HCT116 (cell line): ENCODE data around the gene R3HCC1L. TPM values are rescaled to one million over a fixed set of nuclear protein-coding genes. Genes with fewer than 3 reads are reported as not detected.

Experiments
- ATAC-seq: fragments of 200-7000 bp; cut with Tn5 transposase; 2 replicates; pipeline ENCODE4 v1.9.1; 2020; ENCODE audit warnings: mild to moderate bottlenecking, moderate library complexity
- BruUV-seq: library from RNA; stranded (reverse); fragments of 400-500 nt; replicated peaks from 2 replicates; lab custom pipeline; 2021; lab: Mats Ljungman, UMichigan
- CTCF ChIA-PET: fragments of 300-600 bp; sonication (Branson Sonifier 250); formaldehyde crosslinking; loops from one replicate; lab custom pipeline; 2021; ENCODE audit warnings: antibody characterized with exemption; lab: Charles Lee
- POLR2A ChIA-PET: fragments of 300-600, 350-600 bp; sonication (Branson Sonifier 250); formaldehyde crosslinking; loops from one replicate; lab custom pipeline; 2021; ENCODE audit warnings: antibody characterized with exemption; lab: Charles Lee
- RAD21 ChIA-PET, 2 experiments: fragments of 300-600 bp; sonication (Branson Sonifier 250); formaldehyde crosslinking; loops; one replicate each; lab custom pipeline; 2023; ENCODE audit warnings: low total read pairs in 2 of 2; ENCODE audit not compliant: uncharacterized antibody in 2 of 2, unreplicated experiment in 2 of 2, low non-redundant PET in 1 of 2; lab: Charles Lee
- DNase-seq: peaks from one replicate; pipeline ENCODE4 v3.0.0-alpha.2; 2010; ENCODE audit warnings: low read depth, low spot score
- H2AFZ ChIP-seq: fragments of 200-600 bp; shearing (Covaris generic), sonication (generic); 2 replicates; pipeline ENCODE4 v1.6.1; 2017; ENCODE audit warnings: low read depth, mixed run types, mixed read lengths, antibody characterized with exemption, low read length; ENCODE audit not compliant: poor library complexity, severe bottlenecking
- H3K27ac ChIP-seq: 2 replicates; pipeline ENCODE4 v1.5.1; 2012; ENCODE audit warnings: low read depth, low read length
- H3K27me3 ChIP-seq: fragments of 200-600 bp; sonication (generic); 2 replicates; pipeline ENCODE4 v1.6.1; 2016; ENCODE audit warnings: mixed run types, low read length, mixed read lengths; ENCODE audit not compliant: insufficient read depth
- H3K36me3 ChIP-seq, 2 experiments: fragments of 200-500 bp in 1 of 2; fragments of 200-600 bp in 1 of 2; sonication (Bioruptor generic) in 1 of 2; sonication (generic) in 1 of 2; 2 replicates each; pipeline versions ENCODE4 v1.5.1 to v1.6.1; 2014 to 2016; ENCODE audit warnings: low read length in 2 of 2, inconsistent platforms in 1 of 2, mixed read lengths in 1 of 2, mixed run types in 1 of 2; ENCODE audit not compliant: insufficient read depth in 2 of 2, control insufficient read depth in 1 of 2
- H3K4me1 ChIP-seq, 2 experiments: fragments of 200-600 bp in 1 of 2; sonication (generic) in 1 of 2; 2 replicates each; pipeline versions ENCODE4 v1.5.1 to v1.6.1; 2012 to 2017; ENCODE audit warnings: low read length in 2 of 2, inconsistent platforms in 1 of 2, mild to moderate bottlenecking in 1 of 2, mixed read lengths in 1 of 2, mixed run types in 1 of 2, moderate library complexity in 1 of 2; ENCODE audit not compliant: insufficient read depth in 2 of 2, control insufficient read depth in 1 of 2
- H3K4me2 ChIP-seq: fragments of 200-600 bp; sonication (generic); 2 replicates; pipeline ENCODE4 v1.6.1; 2017; ENCODE audit warnings: mixed run types, low read length, mixed read lengths
- H3K4me3 ChIP-seq, 2 experiments: fragments of 200-600 bp in 1 of 2; sonication (generic) in 1 of 2; replicated peaks in 1 of 2; 2 replicates each; pipeline ENCODE4 v1.5.1; 2011 to 2016; ENCODE audit warnings: low read length in 2 of 2, control low read depth in 1 of 2, low read depth in 1 of 2, mild to moderate bottlenecking in 1 of 2, mixed read lengths in 1 of 2, mixed run types in 1 of 2
- H3K79me2 ChIP-seq: fragments of 200-600 bp; sonication (generic); 2 replicates; pipeline ENCODE4 v1.6.1; 2017; ENCODE audit warnings: mild to moderate bottlenecking, mixed run types, low read length, moderate library complexity, mixed read lengths; ENCODE audit not compliant: insufficient read depth
- H3K9ac ChIP-seq: fragments of 200-600 bp; sonication (generic); 2 replicates; pipeline ENCODE4 v1.6.1; 2016; ENCODE audit warnings: low read length, mixed read lengths
- H3K9me2 ChIP-seq: fragments of 200-600 bp; sonication (generic), shearing (Covaris generic); 2 replicates; pipeline ENCODE4 v1.6.1; 2017; ENCODE audit warnings: mixed run types, mild to moderate bottlenecking, moderate library complexity; ENCODE audit not compliant: insufficient read depth
- H3K9me3 ChIP-seq, 2 experiments: fragments of 200-500 bp in 1 of 2; fragments of 200-600 bp in 1 of 2; sonication (Bioruptor generic) in 1 of 2; sonication (generic) in 1 of 2; 2 replicates each; pipeline ENCODE4 v1.6.1; 2014 to 2017; ENCODE audit warnings: low read length in 2 of 2, mixed read lengths in 2 of 2, inconsistent platforms in 1 of 2, low read depth in 1 of 2, mild to moderate bottlenecking in 1 of 2, mixed run types in 1 of 2, moderate library complexity in 1 of 2; ENCODE audit not compliant: control insufficient read depth in 1 of 2, insufficient read depth in 1 of 2
- H4K20me1 ChIP-seq: fragments of 200-600 bp; sonication (generic), shearing (Covaris generic); 2 replicates; pipeline ENCODE4 v1.6.1; 2017; ENCODE audit warnings: mixed run types, mild to moderate bottlenecking, moderate library complexity; ENCODE audit not compliant: insufficient read depth
- CBX3 ChIP-seq: IDR thresholded peaks from 2 replicates; pipeline ENCODE4 v1.6.1; 2012; ENCODE audit warnings: low read depth
- EGR1 ChIP-seq: IDR thresholded peaks from 2 replicates; pipeline ENCODE4 v1.6.1; 2012; ENCODE audit warnings: low read depth
- EZH2 ChIP-seq: fragments of 200-600 bp; sonication (generic); IDR thresholded peaks from 2 replicates; pipeline ENCODE4 v1.6.1; 2017; ENCODE audit warnings: antibody characterized with exemption, mixed run types
- EZH2phosphoT487 ChIP-seq: fragments of 200-600 bp; IDR thresholded peaks from 2 replicates; pipeline ENCODE4 v1.6.1; 2018; ENCODE audit warnings: antibody characterized with exemption, borderline replicate concordance
- FOSL1 ChIP-seq: IDR thresholded peaks from 2 replicates; pipeline ENCODE4 v1.6.1; 2012; ENCODE audit warnings: low read depth
- POLR2A ChIP-seq: IDR thresholded peaks from 2 replicates; pipeline ENCODE4 v1.7.0; 2011; ENCODE audit warnings: borderline replicate concordance; ENCODE audit not compliant: insufficient read depth, insufficient read length; ENCODE audit errors: extremely low read depth
- ZFX ChIP-seq: fragments of 450-650 bp; IDR thresholded peaks from 2 replicates; pipeline ENCODE4 v1.6.1; 2017
- ZNF274 ChIP-seq: fragments of 200-500 bp; sonication (Bioruptor generic); IDR thresholded peaks from 2 replicates; pipeline ENCODE4 v1.6.1; 2014; ENCODE audit warnings: mild to moderate bottlenecking, low read depth, low read length, inconsistent platforms
- intact Hi-C: fragments of 100-400 bp; cut with micrococcal nuclease; formaldehyde crosslinking; loops from 2 replicates; pipeline ENCODE4 v1.10.0; 2022
- total RNA-seq: library from RNA; stranded (reverse); gene quantifications from one replicate; pipeline ENCODE4 v1.2.1, GENCODE V29; 2021; ENCODE audit not compliant: unreplicated experiment
- TF ChIP-seq, protein P1 (sequence below): IDR thresholded peaks from 2 replicates; pipeline ENCODE4 v1.6.1; 2012

Gene R3HCC1L
- total RNA-seq, 1 experiment from 2014 or later = 9.3 TPM

DNA sequence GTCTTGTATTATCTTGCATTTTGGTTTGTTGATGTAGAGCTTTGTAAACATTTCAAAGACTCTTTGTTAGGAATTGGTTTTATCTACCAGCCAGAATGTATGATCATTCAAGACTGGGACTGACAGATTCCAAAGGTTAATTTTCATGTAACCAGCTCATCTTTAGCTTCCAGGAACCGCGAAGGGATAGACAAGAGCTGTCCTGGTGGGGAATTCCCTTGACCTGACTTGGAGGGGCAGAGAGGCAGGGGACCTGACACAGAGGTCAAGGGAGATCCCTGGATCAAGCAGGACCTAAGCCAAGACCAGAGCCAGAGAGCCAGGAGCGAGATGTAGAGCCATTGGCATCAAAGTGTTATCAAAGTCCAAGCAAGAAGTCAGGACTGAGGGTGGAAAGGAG lies 140.1 kb downstream of the R3HCC1L start:
- no peaks in the 10 kb centered on the region for H3K36me3 ChIP-seq
- no peak overlapping the region for H3K4me3 ChIP-seq
- no TSS peak for BruUV-seq
- POLR2A ChIA-PET = no interaction called here
- intact Hi-C loops = no loop called here
- CTCF ChIA-PET = no interaction called here
- no peaks in the 10 kb centered on the region for H3K9me3 ChIP-seq
- no peaks in the 10 kb centered on the region for H3K27me3 ChIP-seq
- H3K9ac ChIP-seq = no peak overlapping the region
- peaks cover 14 to 16% of the 10 kb centered on the region in 2 experiments for H3K4me1 ChIP-seq
- no peaks in the 10 kb centered on the region for H3K9me2 ChIP-seq
- H3K79me2 ChIP-seq = no peaks in the 10 kb centered on the region
- ATAC-seq = no peak
- TF ChIP-seq FOSL1 = no peak
- TF ChIP-seq POLR2A = no peak
- no peak for TF ChIP-seq EGR1
- no peak for TF ChIP-seq EZH2phosphoT487
- no peak for TF ChIP-seq EZH2
- RAD21 ChIA-PET = no interaction called here
- H3K4me2 ChIP-seq = no peak overlapping the region
- H4K20me1 ChIP-seq = no peaks in the 10 kb centered on the region
- no peak overlapping the region for H2AFZ ChIP-seq
- H3K27ac ChIP-seq = no peak overlapping the region
- no peak for DNase-seq

DNA sequence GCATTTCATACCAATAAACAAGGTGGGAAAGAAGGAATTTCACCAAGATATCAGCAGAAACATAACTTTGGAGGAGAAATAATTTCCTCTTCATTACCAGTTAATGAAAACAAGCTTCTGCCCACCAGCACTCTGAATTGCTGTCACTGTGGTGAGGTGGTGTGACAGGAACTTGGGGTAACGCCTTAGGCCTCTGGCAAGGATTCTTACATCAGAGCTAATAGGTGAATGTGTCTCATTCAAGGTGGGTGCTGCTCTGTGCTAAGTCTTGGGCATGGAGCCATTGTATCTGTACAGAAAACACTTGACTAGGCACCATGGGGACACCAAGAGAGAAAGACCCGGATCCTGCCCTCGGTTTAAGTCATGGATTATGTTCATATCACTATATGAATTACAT lies 141.9 kb downstream of the R3HCC1L start:
- ATAC-seq = no peak
- Histone ChIP-seq H3K27me3 (no peaks in the 10 kb centered on the region), H3K36me3 (no peaks in the 10 kb centered on the region), H3K9me3 (peaks cover 0 to under 1% of the 10 kb centered on the region in 2 experiments; a peak in 1 of 4 replicates), H4K20me1 (no peaks in the 10 kb centered on the region), H3K27ac (no peak overlapping the region), H3K79me2 (no peaks in the 10 kb centered on the region), H3K4me2 (no peak overlapping the region), H3K4me3 (no peak overlapping the region), H3K9ac (no peak overlapping the region), H3K9me2 (no peaks in the 10 kb centered on the region), H3K4me1 (no peaks in the 10 kb centered on the region), H2AFZ (no peak overlapping the region)
- DNase-seq = no peak
- CTCF ChIA-PET = no interaction called here
- BruUV-seq = no TSS peak
- TF ChIP-seq, protein P1, sequence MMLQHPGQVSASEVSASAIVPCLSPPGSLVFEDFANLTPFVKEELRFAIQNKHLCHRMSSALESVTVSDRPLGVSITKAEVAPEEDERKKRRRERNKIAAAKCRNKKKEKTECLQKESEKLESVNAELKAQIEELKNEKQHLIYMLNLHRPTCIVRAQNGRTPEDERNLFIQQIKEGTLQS = no peak
- TF ChIP-seq CBX3 = no peak
- TF ChIP-seq ZFX = no peak
- no peak for TF ChIP-seq ZNF274
- no peak for TF ChIP-seq EGR1
- RAD21 ChIA-PET = no interaction called here
- POLR2A ChIA-PET = no interaction called here
- intact Hi-C loops = no loop called here
